ENCODE measurements around the gene ADGRL1. TPM values are rescaled to one million over a fixed set of nuclear protein-coding genes. Genes with fewer than 3 reads are reported as not detected.

ADGRL1 gene
- total RNA-seq, 1 experiment from 2014 or later, result 39.3 TPM

DNA sequence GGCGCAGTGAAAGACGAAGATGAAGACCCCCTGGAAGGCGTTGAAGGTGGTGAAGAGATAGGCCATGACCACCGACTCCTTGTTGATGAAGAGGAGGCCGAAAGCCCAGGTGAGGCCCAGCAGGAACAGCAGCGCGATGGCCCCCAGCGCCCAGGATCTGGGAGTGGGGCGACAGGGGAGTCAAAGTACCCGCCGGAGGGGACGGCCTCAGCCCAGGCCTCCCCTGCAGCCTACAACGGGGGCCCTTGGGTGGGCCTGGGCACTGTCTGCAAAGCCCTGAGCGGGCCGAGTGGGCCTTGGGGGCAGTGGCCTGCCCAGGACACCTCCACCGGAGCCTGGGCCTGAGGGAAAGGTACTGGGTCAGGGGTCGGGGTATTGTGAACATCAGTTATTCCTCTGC is 50.6 kb downstream of the ADGRL1 start:
- CTCF ChIA-PET, result no interaction called here
- TF ChIP-seq EZH2phosphoT487 (IDR thresholded peaks at IDR 0.05; ENCODE audit: borderline replicate concordance, low read length) (no peak), EZH2 (IDR thresholded peaks at IDR 0.05; ENCODE audit: low read length, unreplicated experiment) (no peak)
- TF ChIP-seq, protein P1, sequence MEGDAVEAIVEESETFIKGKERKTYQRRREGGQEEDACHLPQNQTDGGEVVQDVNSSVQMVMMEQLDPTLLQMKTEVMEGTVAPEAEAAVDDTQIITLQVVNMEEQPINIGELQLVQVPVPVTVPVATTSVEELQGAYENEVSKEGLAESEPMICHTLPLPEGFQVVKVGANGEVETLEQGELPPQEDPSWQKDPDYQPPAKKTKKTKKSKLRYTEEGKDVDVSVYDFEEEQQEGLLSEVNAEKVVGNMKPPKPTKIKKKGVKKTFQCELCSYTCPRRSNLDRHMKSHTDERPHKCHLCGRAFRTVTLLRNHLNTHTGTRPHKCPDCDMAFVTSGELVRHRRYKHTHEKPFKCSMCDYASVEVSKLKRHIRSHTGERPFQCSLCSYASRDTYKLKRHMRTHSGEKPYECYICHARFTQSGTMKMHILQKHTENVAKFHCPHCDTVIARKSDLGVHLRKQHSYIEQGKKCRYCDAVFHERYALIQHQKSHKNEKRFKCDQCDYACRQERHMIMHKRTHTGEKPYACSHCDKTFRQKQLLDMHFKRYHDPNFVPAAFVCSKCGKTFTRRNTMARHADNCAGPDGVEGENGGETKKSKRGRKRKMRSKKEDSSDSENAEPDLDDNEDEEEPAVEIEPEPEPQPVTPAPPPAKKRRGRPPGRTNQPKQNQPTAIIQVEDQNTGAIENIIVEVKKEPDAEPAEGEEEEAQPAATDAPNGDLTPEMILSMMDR (conservative IDR thresholded peaks at IDR 0.05; ENCODE audit: low read depth, low read length), result no peak

DNA sequence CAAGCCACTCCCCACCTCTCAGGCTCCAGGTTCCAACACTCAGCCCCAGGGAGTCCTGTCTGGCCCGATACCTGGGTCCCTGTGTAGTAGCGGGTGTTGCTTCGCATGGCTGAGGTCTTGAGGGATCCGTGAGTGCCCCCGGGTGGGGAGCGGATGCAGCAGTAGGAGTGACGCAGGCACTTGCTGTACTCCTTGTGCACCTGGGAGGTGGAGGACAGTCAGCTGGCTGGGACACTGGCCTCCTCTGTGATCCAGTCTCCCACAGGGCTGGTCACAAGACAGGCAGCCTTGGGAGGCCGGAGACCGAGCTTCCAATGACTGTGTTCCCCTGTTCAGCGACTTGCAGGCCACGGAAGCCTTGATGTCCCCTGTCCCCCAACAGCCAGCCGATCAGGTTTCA is 53.3 kb downstream of the ADGRL1 start:
- no TSS peak for BruUV-seq (replicated peaks)

More for the DNA sequence above, 50.6 kb downstream of the ADGRL1 start:
- Histone ChIP-seq H3F3A (ENCODE audit: low read length, unreplicated experiment) (no peaks in the 10 kb centered on the region), H3K27ac (ENCODE audit: low read length) (no peak overlapping the region), H3K9ac (ENCODE audit: low read length) (no peak overlapping the region), H3K27me3 (ENCODE audit: low read length) (no peaks in the 10 kb centered on the region), H3K4me3 (ENCODE audit: low read length) (no peak overlapping the region), H3K9me3 (ENCODE audit: low read length) (no peaks in the 10 kb centered on the region), H3K9me2 (replicated peaks; ENCODE audit: low read length) (no peaks in the 10 kb centered on the region), H3K4me2 (ENCODE audit: low read length) (no peak overlapping the region), H3K79me2 (ENCODE audit: low read length) (no peaks in the 10 kb centered on the region), H3K4me1 (ENCODE audit: insufficient read depth, low read length) (no peaks in the 10 kb centered on the region), H3K36me3 (ENCODE audit: low read depth, low read length) (peaks cover 14% of the 10 kb centered on the region), H2AFZ (ENCODE audit: low read length) (no peak overlapping the region), H4K20me1 (ENCODE audit: low read length) (no peaks in the 10 kb centered on the region)
- DNase-seq (no peak), ATAC-seq (no peak)
- intact Hi-C loops (cut with micrococcal nuclease), result no loop called here
- no TSS peak for BruUV-seq (replicated peaks)
- POLR2A ChIA-PET (ENCODE audit: unreplicated experiment), result no interaction called here

More for the DNA sequence above, 53.3 kb downstream of the ADGRL1 start:
- Histone ChIP-seq H3K4me2 (ENCODE audit: low read length) (no peak overlapping the region), H2AFZ (ENCODE audit: low read length) (no peak overlapping the region), H3K4me1 (ENCODE audit: insufficient read depth, low read length) (no peaks in the 10 kb centered on the region), H3K9me2 (replicated peaks; ENCODE audit: low read length) (no peaks in the 10 kb centered on the region), H3K9ac (ENCODE audit: low read length) (no peak overlapping the region), H3F3A (ENCODE audit: low read length, unreplicated experiment) (no peaks in the 10 kb centered on the region), H3K27me3 (ENCODE audit: low read length) (no peaks in the 10 kb centered on the region), H4K20me1 (ENCODE audit: low read length) (no peaks in the 10 kb centered on the region), H3K4me3 (ENCODE audit: low read length) (no peak overlapping the region), H3K27ac (ENCODE audit: low read length) (no peak overlapping the region), H3K36me3 (ENCODE audit: low read depth, low read length) (peaks cover 9% of the 10 kb centered on the region; the same call in 1 of the 2 replicates), H3K9me3 (ENCODE audit: low read length) (no peaks in the 10 kb centered on the region), H3K79me2 (ENCODE audit: low read length) (no peaks in the 10 kb centered on the region)
- TF ChIP-seq, protein P1 (conservative IDR thresholded peaks at IDR 0.05; ENCODE audit: low read depth, low read length), result no peak
- TF ChIP-seq EZH2phosphoT487 (IDR thresholded peaks at IDR 0.05; ENCODE audit: borderline replicate concordance, low read length), result no peak
- no peak for TF ChIP-seq EZH2 (IDR thresholded peaks at IDR 0.05; ENCODE audit: low read length, unreplicated experiment)
- no peak for ATAC-seq
- POLR2A ChIA-PET (ENCODE audit: unreplicated experiment), result no interaction called here
- no peak for DNase-seq
- intact Hi-C loops (cut with micrococcal nuclease), result no loop called here
- CTCF ChIA-PET, result no interaction called here
